Measurements from ENCODE around the gene DNAH10. TPM values are rescaled to one million over a fixed set of nuclear protein-coding genes. Genes with fewer than 3 reads are reported as not detected.

The DNAH10 gene
- total RNA-seq, 2 experiments from 2014 or later, result 0.38 to 0.43 TPM

DNA sequence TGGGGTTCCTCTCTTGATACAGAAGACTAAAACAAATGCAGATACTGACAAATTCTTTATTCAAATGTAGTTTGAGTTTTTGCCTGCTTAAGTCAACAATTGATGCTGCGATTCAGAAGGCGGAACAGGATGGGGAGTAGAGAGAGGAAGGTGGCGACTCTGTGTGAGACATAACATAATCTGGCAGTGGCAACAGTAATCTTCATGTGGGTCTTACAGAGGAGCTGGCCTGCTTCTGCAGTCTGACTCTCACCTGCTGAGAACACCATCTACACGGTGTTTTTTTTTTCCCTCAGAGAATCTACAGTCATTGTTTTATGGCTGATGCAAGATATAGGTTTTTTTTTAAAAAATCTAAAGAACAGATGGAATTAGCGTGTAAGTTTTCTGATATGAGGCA, 200.4 kb downstream of the DNAH10 start:
- intact Hi-C loops (cut with micrococcal nuclease), result no loop called here
- Mint-ChIP-seq H3K9me3 (no peaks in the 10 kb centered on the region), H3K4me3 (no peak overlapping the region), H3K36me3 (ENCODE audit: low read depth) (no peaks in the 10 kb centered on the region), H3K27me3 (no peaks in the 10 kb centered on the region), H3K4me1 (ENCODE audit: low read depth) (peaks cover 3% of the 10 kb centered on the region), H3K27ac (no peak overlapping the region)
- DNase-seq, result no peak
- TF ChIP-seq, protein P1, sequence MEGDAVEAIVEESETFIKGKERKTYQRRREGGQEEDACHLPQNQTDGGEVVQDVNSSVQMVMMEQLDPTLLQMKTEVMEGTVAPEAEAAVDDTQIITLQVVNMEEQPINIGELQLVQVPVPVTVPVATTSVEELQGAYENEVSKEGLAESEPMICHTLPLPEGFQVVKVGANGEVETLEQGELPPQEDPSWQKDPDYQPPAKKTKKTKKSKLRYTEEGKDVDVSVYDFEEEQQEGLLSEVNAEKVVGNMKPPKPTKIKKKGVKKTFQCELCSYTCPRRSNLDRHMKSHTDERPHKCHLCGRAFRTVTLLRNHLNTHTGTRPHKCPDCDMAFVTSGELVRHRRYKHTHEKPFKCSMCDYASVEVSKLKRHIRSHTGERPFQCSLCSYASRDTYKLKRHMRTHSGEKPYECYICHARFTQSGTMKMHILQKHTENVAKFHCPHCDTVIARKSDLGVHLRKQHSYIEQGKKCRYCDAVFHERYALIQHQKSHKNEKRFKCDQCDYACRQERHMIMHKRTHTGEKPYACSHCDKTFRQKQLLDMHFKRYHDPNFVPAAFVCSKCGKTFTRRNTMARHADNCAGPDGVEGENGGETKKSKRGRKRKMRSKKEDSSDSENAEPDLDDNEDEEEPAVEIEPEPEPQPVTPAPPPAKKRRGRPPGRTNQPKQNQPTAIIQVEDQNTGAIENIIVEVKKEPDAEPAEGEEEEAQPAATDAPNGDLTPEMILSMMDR (IDR thresholded peaks at IDR 0.05), result no peak
- ATAC-seq, result no peak
- ChIA-PET CTCF (interaction anchor here (1.1 to 2.1 kb wide), 3 partner anchors 21 to 57 kb away, joined by 6 to 7 read pairs (median 7); no protein-coding TSS in a partner anchor), POLR2A (interaction anchor here (1.1 to 1.2 kb wide), 2 partner anchors 9 to 54 kb away, joined by 3 to 4 read pairs; no protein-coding TSS in a partner anchor)

DNA sequence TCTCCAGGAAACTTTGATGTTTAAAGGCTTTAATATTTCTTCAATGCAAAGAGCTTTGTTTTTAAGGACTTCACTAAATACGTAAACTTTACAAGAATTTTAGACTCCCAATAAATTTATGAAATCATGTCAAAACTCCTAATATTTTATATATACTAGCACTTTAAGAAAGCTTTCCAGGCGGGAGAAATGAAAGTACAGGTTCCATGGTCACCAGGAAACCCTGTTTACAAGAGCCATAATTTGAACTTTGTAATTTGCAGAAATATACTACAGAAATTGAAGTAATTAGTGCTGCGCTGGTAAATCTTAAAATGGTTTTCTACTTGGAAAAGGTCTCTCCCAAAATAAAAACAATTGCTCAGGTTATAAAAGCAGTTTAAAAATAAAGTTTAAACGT, 201.7 kb downstream of the DNAH10 start:
- Mint-ChIP-seq H3K4me3 (no peak overlapping the region), H3K9me3 (no peaks in the 10 kb centered on the region), H3K36me3 (ENCODE audit: low read depth) (no peaks in the 10 kb centered on the region), H3K27ac (no peak overlapping the region), H3K27me3 (no peaks in the 10 kb centered on the region), H3K4me1 (ENCODE audit: low read depth) (peaks cover 3% of the 10 kb centered on the region)
- ChIA-PET POLR2A (interaction anchor here (0.8 to 1.2 kb wide), 2 partner anchors 25 to 51 kb away, joined by 3 read pairs; no protein-coding TSS in a partner anchor), CTCF (interaction anchor here (0.9 to 2.1 kb wide), 3 partner anchors 20 to 43 kb away, joined by 3 to 7 read pairs (median 4); no protein-coding TSS in a partner anchor)
- intact Hi-C loops (cut with micrococcal nuclease), result no loop called here
- no peak for DNase-seq
- ATAC-seq, result no peak
- TF ChIP-seq, protein P1 (IDR thresholded peaks at IDR 0.05), result no peak

DNA sequence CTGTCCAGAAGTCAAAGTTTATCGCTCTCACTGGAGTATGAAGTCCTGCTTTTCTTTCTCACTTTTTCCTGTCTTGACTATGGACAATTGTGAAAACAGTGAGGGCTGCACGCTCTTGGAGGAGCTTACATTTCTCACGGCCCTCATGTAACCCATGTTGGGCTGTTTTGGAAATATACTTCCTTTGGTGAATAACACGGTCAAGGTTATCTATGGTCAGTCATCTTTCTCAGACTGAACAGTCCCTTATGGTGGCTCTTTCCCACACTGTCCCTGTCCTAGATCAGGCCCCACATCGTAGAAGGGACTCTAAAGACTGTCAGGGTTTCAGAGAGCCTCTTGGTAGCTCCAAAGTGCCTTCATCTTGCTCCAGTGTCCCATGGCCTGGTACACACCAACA, 203.3 kb downstream of the DNAH10 start:
- peaks cover 10% of the 10 kb centered on the region for H3K4me1 Mint-ChIP-seq (ENCODE audit: low read depth)
- ATAC-seq (no peak), DNase-seq (no peak)
- intact Hi-C loops (cut with micrococcal nuclease), result no loop called here
- H3K27me3 Mint-ChIP-seq, result no peaks in the 10 kb centered on the region
- no peaks in the 10 kb centered on the region for H3K9me3 Mint-ChIP-seq
- POLR2A ChIA-PET, result interaction anchor here (1.1 kb wide), 1 partner anchor 25 kb away, joined by 3 read pairs; no protein-coding TSS in a partner anchor
- no peak overlapping the region for H3K4me3 Mint-ChIP-seq
- TF ChIP-seq, protein P1 (IDR thresholded peaks at IDR 0.05), result no peak
- H3K36me3 Mint-ChIP-seq (ENCODE audit: low read depth), result no peaks in the 10 kb centered on the region
- no peak overlapping the region for H3K27ac Mint-ChIP-seq
- CTCF ChIA-PET, result interaction anchor here (1.0 to 1.2 kb wide), 2 partner anchors 9 to 18 kb away, joined by 3 to 4 read pairs; no protein-coding TSS in a partner anchor

DNA sequence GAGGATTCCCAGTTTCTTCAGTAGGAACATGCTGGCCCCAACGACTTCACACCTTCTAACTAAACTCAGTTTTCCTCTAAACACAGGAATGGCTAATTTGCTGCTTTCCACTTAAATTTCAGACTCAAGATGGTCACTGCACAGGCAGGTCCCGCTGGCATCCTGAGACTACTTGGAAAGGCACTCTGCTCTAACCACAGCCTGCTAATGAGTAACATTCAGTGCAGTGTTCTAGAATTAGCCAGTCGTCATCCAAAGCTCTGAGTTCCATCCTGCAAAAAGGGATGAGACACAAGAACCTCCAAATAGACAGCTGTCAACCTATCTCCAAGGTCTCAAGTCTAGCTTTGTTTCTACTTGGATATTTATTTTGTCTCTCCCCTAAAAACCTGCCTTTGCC, 204.5 kb downstream of the DNAH10 start:
- POLR2A ChIA-PET, result interaction anchor here (1.1 kb wide), 1 partner anchor 29 kb away, joined by 3 read pairs; no protein-coding TSS in a partner anchor
- CTCF ChIA-PET, result interaction anchor here (1.1 kb wide), 1 partner anchor 11 kb away, joined by 4 read pairs; no protein-coding TSS in a partner anchor
- ATAC-seq (no peak), DNase-seq (no peak)
- Mint-ChIP-seq H3K4me3 (no peak overlapping the region), H3K4me1 (ENCODE audit: low read depth) (peaks cover 13% of the 10 kb centered on the region), H3K27me3 (no peaks in the 10 kb centered on the region), H3K27ac (no peak overlapping the region), H3K9me3 (no peaks in the 10 kb centered on the region), H3K36me3 (ENCODE audit: low read depth) (no peaks in the 10 kb centered on the region)
- intact Hi-C loops (cut with micrococcal nuclease), result no loop called here
- TF ChIP-seq, protein P1 (IDR thresholded peaks at IDR 0.05), result no peak

DNA sequence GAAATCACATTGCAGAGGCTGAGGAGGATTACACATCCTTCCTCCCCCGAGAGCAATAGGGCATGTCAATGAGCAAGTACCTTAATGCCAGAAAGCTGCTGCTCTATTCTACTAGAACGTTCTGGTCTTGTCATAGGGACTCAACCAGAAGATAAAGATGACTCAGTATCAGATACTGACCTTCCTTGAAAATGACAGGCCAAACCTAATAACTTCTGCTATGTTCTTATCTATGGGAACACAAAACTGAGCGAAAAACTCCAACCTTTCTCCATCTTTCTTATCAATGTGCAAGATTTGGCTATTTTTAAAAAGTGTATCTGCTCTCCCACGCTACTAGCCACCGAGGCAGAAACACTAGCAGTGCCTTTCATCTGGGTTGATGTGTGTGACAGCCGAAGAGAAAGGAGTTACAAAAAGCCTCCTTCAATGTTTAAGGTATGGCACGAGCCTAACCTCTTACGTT, 205.1 kb downstream of the DNAH10 start:
- CTCF ChIA-PET, result no interaction called here
- Mint-ChIP-seq H3K36me3 (ENCODE audit: low read depth) (no peaks in the 10 kb centered on the region), H3K27ac (no peak overlapping the region), H3K4me1 (ENCODE audit: low read depth) (peaks cover 14% of the 10 kb centered on the region), H3K9me3 (no peaks in the 10 kb centered on the region), H3K4me3 (no peak overlapping the region), H3K27me3 (no peaks in the 10 kb centered on the region)
- ATAC-seq, result no peak
- POLR2A ChIA-PET, result interaction anchor here (1.1 kb wide), 1 partner anchor 30 kb away, joined by 3 read pairs; no protein-coding TSS in a partner anchor
- intact Hi-C loops (cut with micrococcal nuclease), result no loop called here
- TF ChIP-seq, protein P1 (IDR thresholded peaks at IDR 0.05), result no peak
- DNase-seq, result no peak

Data from activated CD8-positive, alpha-beta T cell treated with anti-CD3 and anti-CD28 coated beads for 36 hours (primary cell).